ENCODE results near the gene TPH2. TPM values are rescaled to one million over a fixed set of nuclear protein-coding genes. Genes with fewer than 3 reads are reported as not detected.

Gene TPH2
- total RNA-seq, 1 experiment from 2014 or later = not detected

GRCh38 chr12:71972441-71973074 is 33.9 kb downstream of the TPH2 start:
- H3K9me3 ChIP-seq (ENCODE audit: control insufficient read depth, insufficient read depth, low read depth, low read length) = no peaks in the 10 kb centered on the region
- peaks cover 3% of the 10 kb centered on the region; the same call in 1 of the 2 replicates for H3K27me3 ChIP-seq (ENCODE audit: control insufficient read depth, insufficient read depth, low read length)
- H3K27ac ChIP-seq (ENCODE audit: low read length) = no peak overlapping the region
- DNase-seq (ENCODE audit: low read depth, low spot score) (no peak), ATAC-seq (no peak)
- no TSS peak for BruUV-seq (replicated peaks)
- H3K36me3 ChIP-seq (ENCODE audit: control insufficient read depth, insufficient read depth, low read length) = no peaks in the 10 kb centered on the region
- in situ Hi-C loops (cut with HindIII; ENCODE audit: low pct_unique_long_range_greater_than_20kb, low sequenced_read_pairs) = no loop called here
- ChIA-PET CTCF (no interaction called here), POLR2A (no interaction called here)
- no peaks in the 10 kb centered on the region for H3K4me1 ChIP-seq (ENCODE audit: control insufficient read depth, insufficient read depth, low read length)
- TF ChIP-seq TCF7L2 (IDR thresholded peaks at IDR 0.05; ENCODE audit: low read depth, low read length) = no peak
- TF ChIP-seq, protein P1, sequence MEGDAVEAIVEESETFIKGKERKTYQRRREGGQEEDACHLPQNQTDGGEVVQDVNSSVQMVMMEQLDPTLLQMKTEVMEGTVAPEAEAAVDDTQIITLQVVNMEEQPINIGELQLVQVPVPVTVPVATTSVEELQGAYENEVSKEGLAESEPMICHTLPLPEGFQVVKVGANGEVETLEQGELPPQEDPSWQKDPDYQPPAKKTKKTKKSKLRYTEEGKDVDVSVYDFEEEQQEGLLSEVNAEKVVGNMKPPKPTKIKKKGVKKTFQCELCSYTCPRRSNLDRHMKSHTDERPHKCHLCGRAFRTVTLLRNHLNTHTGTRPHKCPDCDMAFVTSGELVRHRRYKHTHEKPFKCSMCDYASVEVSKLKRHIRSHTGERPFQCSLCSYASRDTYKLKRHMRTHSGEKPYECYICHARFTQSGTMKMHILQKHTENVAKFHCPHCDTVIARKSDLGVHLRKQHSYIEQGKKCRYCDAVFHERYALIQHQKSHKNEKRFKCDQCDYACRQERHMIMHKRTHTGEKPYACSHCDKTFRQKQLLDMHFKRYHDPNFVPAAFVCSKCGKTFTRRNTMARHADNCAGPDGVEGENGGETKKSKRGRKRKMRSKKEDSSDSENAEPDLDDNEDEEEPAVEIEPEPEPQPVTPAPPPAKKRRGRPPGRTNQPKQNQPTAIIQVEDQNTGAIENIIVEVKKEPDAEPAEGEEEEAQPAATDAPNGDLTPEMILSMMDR (IDR thresholded peaks at IDR 0.05) = no peak
- TF ChIP-seq SIN3A (IDR thresholded peaks at IDR 0.05; ENCODE audit: borderline replicate concordance, insufficient read depth, low read depth, low read length) = no peak
- TF ChIP-seq, protein P2, sequence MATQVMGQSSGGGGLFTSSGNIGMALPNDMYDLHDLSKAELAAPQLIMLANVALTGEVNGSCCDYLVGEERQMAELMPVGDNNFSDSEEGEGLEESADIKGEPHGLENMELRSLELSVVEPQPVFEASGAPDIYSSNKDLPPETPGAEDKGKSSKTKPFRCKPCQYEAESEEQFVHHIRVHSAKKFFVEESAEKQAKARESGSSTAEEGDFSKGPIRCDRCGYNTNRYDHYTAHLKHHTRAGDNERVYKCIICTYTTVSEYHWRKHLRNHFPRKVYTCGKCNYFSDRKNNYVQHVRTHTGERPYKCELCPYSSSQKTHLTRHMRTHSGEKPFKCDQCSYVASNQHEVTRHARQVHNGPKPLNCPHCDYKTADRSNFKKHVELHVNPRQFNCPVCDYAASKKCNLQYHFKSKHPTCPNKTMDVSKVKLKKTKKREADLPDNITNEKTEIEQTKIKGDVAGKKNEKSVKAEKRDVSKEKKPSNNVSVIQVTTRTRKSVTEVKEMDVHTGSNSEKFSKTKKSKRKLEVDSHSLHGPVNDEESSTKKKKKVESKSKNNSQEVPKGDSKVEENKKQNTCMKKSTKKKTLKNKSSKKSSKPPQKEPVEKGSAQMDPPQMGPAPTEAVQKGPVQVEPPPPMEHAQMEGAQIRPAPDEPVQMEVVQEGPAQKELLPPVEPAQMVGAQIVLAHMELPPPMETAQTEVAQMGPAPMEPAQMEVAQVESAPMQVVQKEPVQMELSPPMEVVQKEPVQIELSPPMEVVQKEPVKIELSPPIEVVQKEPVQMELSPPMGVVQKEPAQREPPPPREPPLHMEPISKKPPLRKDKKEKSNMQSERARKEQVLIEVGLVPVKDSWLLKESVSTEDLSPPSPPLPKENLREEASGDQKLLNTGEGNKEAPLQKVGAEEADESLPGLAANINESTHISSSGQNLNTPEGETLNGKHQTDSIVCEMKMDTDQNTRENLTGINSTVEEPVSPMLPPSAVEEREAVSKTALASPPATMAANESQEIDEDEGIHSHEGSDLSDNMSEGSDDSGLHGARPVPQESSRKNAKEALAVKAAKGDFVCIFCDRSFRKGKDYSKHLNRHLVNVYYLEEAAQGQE (IDR thresholded peaks at IDR 0.05; ENCODE audit: insufficient read depth in 1 of 2, low read depth in 2 of 2, low read length in 1 of 2) = no peak
- TF ChIP-seq POLR2AphosphoS5 (IDR thresholded peaks at IDR 0.05; ENCODE audit: low read depth, low read length) = no peak
- H3K4me3 ChIP-seq (ENCODE audit: low read depth in 2 of 2, low read length in 2 of 2) = no peak overlapping the region
- intact Hi-C loops (cut with micrococcal nuclease; ENCODE audit: unreplicated experiment) = no loop called here

DNA sequence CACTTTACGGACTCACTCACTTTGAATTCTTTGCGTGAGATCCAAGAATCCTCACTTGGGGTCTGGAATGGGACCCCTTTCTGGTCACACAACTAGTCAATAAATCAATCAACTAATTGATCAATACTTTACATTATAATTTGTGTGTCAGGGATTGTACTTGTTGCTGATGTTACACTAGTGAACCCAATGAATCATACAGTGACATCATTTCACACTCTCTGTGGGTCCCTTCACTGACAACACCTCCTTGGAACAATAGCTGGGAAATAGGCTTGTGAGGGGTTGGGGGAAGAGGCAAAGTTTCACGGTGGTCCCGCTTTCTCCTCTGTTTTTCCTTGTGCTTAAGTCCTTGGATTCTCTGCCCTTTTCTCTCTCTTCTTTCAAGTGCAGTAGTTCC is 35.0 kb downstream of the TPH2 start:
- no peak for DNase-seq (ENCODE audit: low read depth, low spot score)
- H3K27ac ChIP-seq (ENCODE audit: low read length) = no peak overlapping the region
- H3K4me1 ChIP-seq (ENCODE audit: control insufficient read depth, insufficient read depth, low read length) = no peaks in the 10 kb centered on the region
- in situ Hi-C loops (cut with HindIII; ENCODE audit: low pct_unique_long_range_greater_than_20kb, low sequenced_read_pairs) (no loop called here), intact Hi-C loops (cut with micrococcal nuclease; ENCODE audit: unreplicated experiment) (no loop called here)
- no peaks in the 10 kb centered on the region for H3K36me3 ChIP-seq (ENCODE audit: control insufficient read depth, insufficient read depth, low read length)
- ChIA-PET CTCF (no interaction called here), POLR2A (no interaction called here)
- no peak for TF ChIP-seq SIN3A (IDR thresholded peaks at IDR 0.05; ENCODE audit: borderline replicate concordance, insufficient read depth, low read depth, low read length)
- TF ChIP-seq, protein P1 (IDR thresholded peaks at IDR 0.05) = no peak
- TF ChIP-seq TCF7L2 (IDR thresholded peaks at IDR 0.05; ENCODE audit: low read depth, low read length) = no peak
- no peak for TF ChIP-seq POLR2AphosphoS5 (IDR thresholded peaks at IDR 0.05; ENCODE audit: low read depth, low read length)
- TF ChIP-seq, protein P2 (IDR thresholded peaks at IDR 0.05; ENCODE audit: insufficient read depth in 1 of 2, low read depth in 2 of 2, low read length in 1 of 2) = no peak
- no peak for ATAC-seq
- peaks cover 3% of the 10 kb centered on the region; the same call in 1 of the 2 replicates for H3K27me3 ChIP-seq (ENCODE audit: control insufficient read depth, insufficient read depth, low read length)
- BruUV-seq (replicated peaks) = no TSS peak
- no peaks in the 10 kb centered on the region for H3K9me3 ChIP-seq (ENCODE audit: control insufficient read depth, insufficient read depth, low read depth, low read length)
- no peak overlapping the region for H3K4me3 ChIP-seq (ENCODE audit: low read depth in 2 of 2, low read length in 2 of 2)
